T-helper 2 cell treated with Interferon-gamma antibody and Interleukin-4, amounts not matched to agents 100 ng/mL and 5 ng/mL, for 36 hours (primary cell): ENCODE results near the gene GPR89A. TPM values are rescaled to one million over a fixed set of nuclear protein-coding genes. Genes with fewer than 3 reads are reported as not detected.
"Not testable (repeated sequence)": the region's sequence is repeated elsewhere in the genome, so short reads cannot be mapped to it uniquely, and the experiment has no call there.

Source experiments
- intact Hi-C: fragments of 100-400 bp; cut with micrococcal nuclease; formaldehyde crosslinking; loops from one replicate; pipeline ENCODE4 v1.15.1; 2023
- total RNA-seq: library from RNA; stranded (reverse); gene quantifications from 2 replicates; pipeline ENCODE4 v1.2.3, GENCODE V29; 2022

Gene GPR89A
- total RNA-seq, 1 donor from 2014 or later, result 36.4 TPM

GRCh38 chr1:145717833-145718232 is 110.0 kb downstream of the GPR89A start:
- intact Hi-C loops, result no loop called here

- intact Hi-C loops, result not testable (repeated sequence)
Measured at GRCh38 chr1:145718465-145718864, 110.7 kb downstream of the GPR89A start.

GRCh38 chr1:145719230-145720079 is 111.7 kb downstream of the GPR89A start, which contains the start of gene CD160:
CD160 (plus strand) TSS chr1:145719499; CDS start chr1:145728328, 8,829 bp downstream.
- intact Hi-C loops, result loop anchor here (5.0 kb wide), 1 partner anchor 127 kb away; no protein-coding TSS in a partner anchor

Other genes starting within 250 kb of the GPR89A start
- gene NBPF20, start 182.4 kb upstream of the GPR89A start, total RNA-seq, result 0.41 and 0.86 TPM in 2 replicates
- 0.27 and 0.36 TPM in 2 replicates for gene PDZK1, start 99.4 kb downstream of the GPR89A start, total RNA-seq
- gene CD160, start 111.5 kb downstream of the GPR89A start, total RNA-seq, result 0.25 TPM in 1 of 2 replicates, not detected in the other
- gene RNF115, start 216.1 kb downstream of the GPR89A start, total RNA-seq, result 14.8 and 16.4 TPM in 2 replicates
- 33.0 and 35.2 TPM in 2 replicates for gene POLR3C, start 216.2 kb downstream of the GPR89A start, total RNA-seq
- gene NUDT17, start 237.6 kb downstream of the GPR89A start, total RNA-seq, result 2.8 and 4.0 TPM in 2 replicates